Lower leg skin (tissue), 3 donors: Measurements from ENCODE around the gene OOSP3.

Experiments
- POLR2A ChIP-seq, 2 donors: fragments of 450-650 bp; IDR thresholded peaks; one replicate each; pipeline ENCODE4 v1.6.1; 2016 to 2017; ENCODE audit warnings: antibody characterized with exemption in 2 of 2, mild to moderate bottlenecking in 1 of 2, moderate library complexity in 1 of 2
- TF ChIP-seq, protein P1 (sequence below), 3 donors: fragments of 450-650 bp; IDR thresholded peaks; one replicate each; pipeline ENCODE4 v1.5.1; 2016; ENCODE audit warnings: antibody characterized with exemption in 3 of 3, mild to moderate bottlenecking in 3 of 3, moderate library complexity in 2 of 3

DNA sequence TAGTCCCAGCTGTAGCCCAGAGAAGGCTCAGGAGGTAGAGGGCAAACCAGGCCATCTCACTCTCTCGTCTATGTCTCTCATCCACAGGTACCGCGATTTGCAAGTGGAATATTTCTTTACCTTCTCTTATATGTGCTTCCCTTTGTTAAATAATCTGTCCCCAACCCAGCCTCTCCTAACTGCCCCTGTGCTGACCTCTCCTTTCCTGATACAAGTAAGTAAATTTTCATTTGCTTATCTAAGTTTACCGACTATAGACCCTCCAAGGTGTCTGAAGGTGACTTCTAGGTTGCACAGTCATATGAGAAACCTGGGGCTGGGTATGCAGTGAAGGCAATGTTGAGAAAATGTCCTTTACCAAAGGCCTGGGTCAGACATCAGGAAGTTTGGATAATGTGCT is 33.2 kb upstream of the OOSP3 start, which contains the start of gene CBLIF:
- TF ChIP-seq, protein P1, sequence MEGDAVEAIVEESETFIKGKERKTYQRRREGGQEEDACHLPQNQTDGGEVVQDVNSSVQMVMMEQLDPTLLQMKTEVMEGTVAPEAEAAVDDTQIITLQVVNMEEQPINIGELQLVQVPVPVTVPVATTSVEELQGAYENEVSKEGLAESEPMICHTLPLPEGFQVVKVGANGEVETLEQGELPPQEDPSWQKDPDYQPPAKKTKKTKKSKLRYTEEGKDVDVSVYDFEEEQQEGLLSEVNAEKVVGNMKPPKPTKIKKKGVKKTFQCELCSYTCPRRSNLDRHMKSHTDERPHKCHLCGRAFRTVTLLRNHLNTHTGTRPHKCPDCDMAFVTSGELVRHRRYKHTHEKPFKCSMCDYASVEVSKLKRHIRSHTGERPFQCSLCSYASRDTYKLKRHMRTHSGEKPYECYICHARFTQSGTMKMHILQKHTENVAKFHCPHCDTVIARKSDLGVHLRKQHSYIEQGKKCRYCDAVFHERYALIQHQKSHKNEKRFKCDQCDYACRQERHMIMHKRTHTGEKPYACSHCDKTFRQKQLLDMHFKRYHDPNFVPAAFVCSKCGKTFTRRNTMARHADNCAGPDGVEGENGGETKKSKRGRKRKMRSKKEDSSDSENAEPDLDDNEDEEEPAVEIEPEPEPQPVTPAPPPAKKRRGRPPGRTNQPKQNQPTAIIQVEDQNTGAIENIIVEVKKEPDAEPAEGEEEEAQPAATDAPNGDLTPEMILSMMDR (IDR thresholded peaks at IDR 0.05): no peak
- TF ChIP-seq POLR2A (IDR thresholded peaks at IDR 0.05): no peak
